GM10847 (cell line): Measurements from ENCODE around the gene GABRA5.

Experiments used
- POLR2A ChIP-seq: IDR thresholded peaks from 2 replicates; pipeline ENCODE4 v1.6.1; 2011; ENCODE audit not compliant: insufficient read length; ENCODE audit errors: extremely low read depth

GABRA5 gene

GRCh38 chr15:26866298-26867199 lies at the start of gene GABRA5:
GABRA5 (plus strand) TSS chr15:26867062; CDS start chr15:26869249, 2,187 bp downstream.
- no peak for TF ChIP-seq POLR2A

- no peak for TF ChIP-seq POLR2A
These were observed 34.9 kb upstream of the GABRA5 start for GRCh38 chr15:26831951-26832350.

GRCh38 chr15:26838742-26839460 lies 28.0 kb upstream of the GABRA5 start:
- no peak for TF ChIP-seq POLR2A

- TF ChIP-seq POLR2A: no peak
These were observed 25.3 kb upstream of the GABRA5 start for GRCh38 chr15:26841514-26841913.

GRCh38 chr15:26841941-26842340 lies 24.9 kb upstream of the GABRA5 start:
- no peak for TF ChIP-seq POLR2A

- no peak for TF ChIP-seq POLR2A
These were observed 24.5 kb upstream of the GABRA5 start for GRCh38 chr15:26842391-26842790.

- TF ChIP-seq POLR2A: no peak
These were observed 22.0 kb upstream of the GABRA5 start for GRCh38 chr15:26844901-26845300.

- no peak for TF ChIP-seq POLR2A
These were observed 18.4 kb upstream of the GABRA5 start for GRCh38 chr15:26848498-26848897.

- no peak for TF ChIP-seq POLR2A
These were observed 16.7 kb upstream of the GABRA5 start for GRCh38 chr15:26850161-26850560.

GRCh38 chr15:26852980-26853379 lies 13.9 kb upstream of the GABRA5 start:
- TF ChIP-seq POLR2A: no peak

- TF ChIP-seq POLR2A: no peak
These were observed 12.4 kb upstream of the GABRA5 start for GRCh38 chr15:26854435-26854834.

- TF ChIP-seq POLR2A: no peak
These were observed 2.1 kb upstream of the GABRA5 start for GRCh38 chr15:26864664-26865191.

GRCh38 chr15:26867200-26868007 lies 542 bp downstream of the GABRA5 start:
- TF ChIP-seq POLR2A: no peak

- no peak for TF ChIP-seq POLR2A
These were observed 1.3 kb downstream of the GABRA5 start for GRCh38 chr15:26868029-26868685.

- no peak for TF ChIP-seq POLR2A
These were observed 2.8 kb downstream of the GABRA5 start for GRCh38 chr15:26869628-26870027.
